ENCODE results near the gene TMEM258. TPM values are rescaled to one million over a fixed set of nuclear protein-coding genes. Genes with fewer than 3 reads are reported as not detected.
A peak's percentile ranks its signal among the peaks of the same experiment; 100 is the strongest.

The TMEM258 gene
- polyA plus RNA-seq, 1 of the 3 experiments (the other 2 are of a cell fraction), result 454 TPM

GRCh38 chr11:61827571-61828378, 35.4 kb upstream of the TMEM258 start, which contains the start of gene FADS2:
FADS2 (plus strand) TSS chr11:61828300; CDS start chr11:61828391, 91 bp downstream.
- H3K4me3 ChIP-seq (ENCODE audit: low read depth in 2 of 2, low read length in 1 of 2), result peak within 1 kb of the TSS; percentile 70 to 96
- H3K9me3 ChIP-seq, result no peaks in the 10 kb centered on the region
- peak within 1 kb of the TSS; percentile 71; the same call in 1 of the 2 replicates for H2AFZ ChIP-seq (ENCODE audit: low read depth)
- CTCF ChIA-PET, result interaction anchor here (1.0 to 4.5 kb wide), 14 partner anchors 12 to 280 kb away, joined by 3 to 63 read pairs (median 5); partner anchors contain the start of gene FADS1
- POLR2A ChIA-PET, result interaction anchor here (0.6 to 5.3 kb wide), 6 partner anchors 11 to 141 kb away, joined by 3 to 84 read pairs (median 5); partner anchors contain the start of genes FADS1, FEN1, FTH1 and TMEM258
- peaks cover 0 to 7% of the 10 kb centered on the region in 2 experiments for H3K36me3 ChIP-seq (replicated peaks in 1 of 2; ENCODE audit: control insufficient read depth in 1 of 2, insufficient read depth in 2 of 2, low read length in 1 of 2)
- H3K27me3 ChIP-seq (ENCODE audit: insufficient read depth), result no peaks in the 10 kb centered on the region
- H3K27ac ChIP-seq (ENCODE audit: low read depth in 2 of 2, low read length in 1 of 2), result peak within 1 kb of the TSS; percentile 21 to 99
- H3K4me2 ChIP-seq, result peak within 1 kb of the TSS; percentile 91
- peak within 1 kb of the TSS; percentile 67 for H3K9ac ChIP-seq
- 1% methylated on average over 31 of the region's 83 CpGs for WGBS (ENCODE audit: low lambda C conversion rate)
- H3K4me1 ChIP-seq (ENCODE audit: control insufficient read depth in 1 of 2, insufficient read depth in 2 of 2, low read depth in 1 of 2, low read length in 1 of 2), result peaks cover 10 to 46% of the 10 kb centered on the region in 2 experiments; a peak in 3 of 4 replicates
- H4K20me1 ChIP-seq (ENCODE audit: insufficient read depth), result no peaks in the 10 kb centered on the region
- H3K79me2 ChIP-seq (ENCODE audit: insufficient read depth), result peaks cover 40% of the 10 kb centered on the region
- H3F3A ChIP-seq (replicated peaks; ENCODE audit: insufficient read depth), result no peaks in the 10 kb centered on the region
- H3K9me2 ChIP-seq, result no peaks in the 10 kb centered on the region
- DNase-seq, result peak; percentile 93
- 0 out of 2 replicates have a peak, but pooled peaks have one; percentile 6 for TF ChIP-seq PBX3 (IDR thresholded peaks at IDR 0.05)
- TF ChIP-seq GATA2 (CRISPR knock-in tag; IDR thresholded peaks at IDR 0.05), result peak; percentile 63
- TF ChIP-seq MXI1 (IDR thresholded peaks at IDR 0.05; ENCODE audit: low read depth, low read length), result peak; percentile 56
- TF ChIP-seq FOSL2 (IDR thresholded peaks at IDR 0.05; ENCODE audit: borderline replicate concordance, low read depth), result no peak
- no peak; the same call in none of the 2 replicates for TF ChIP-seq YY1 (IDR thresholded peaks at IDR 0.05; ENCODE audit: low read depth)
- no peak for TF ChIP-seq RFX5 (IDR thresholded peaks at IDR 0.05; ENCODE audit: low read length)
- peak; percentile 38; the same call in 1 of the 2 replicates for TF ChIP-seq SIN3A (IDR thresholded peaks at IDR 0.05; ENCODE audit: borderline replicate concordance, low read depth, low read length)
- no peak for TF ChIP-seq RAD21 (IDR thresholded peaks at IDR 0.05; ENCODE audit: low read length)
- TF ChIP-seq, protein P1, sequence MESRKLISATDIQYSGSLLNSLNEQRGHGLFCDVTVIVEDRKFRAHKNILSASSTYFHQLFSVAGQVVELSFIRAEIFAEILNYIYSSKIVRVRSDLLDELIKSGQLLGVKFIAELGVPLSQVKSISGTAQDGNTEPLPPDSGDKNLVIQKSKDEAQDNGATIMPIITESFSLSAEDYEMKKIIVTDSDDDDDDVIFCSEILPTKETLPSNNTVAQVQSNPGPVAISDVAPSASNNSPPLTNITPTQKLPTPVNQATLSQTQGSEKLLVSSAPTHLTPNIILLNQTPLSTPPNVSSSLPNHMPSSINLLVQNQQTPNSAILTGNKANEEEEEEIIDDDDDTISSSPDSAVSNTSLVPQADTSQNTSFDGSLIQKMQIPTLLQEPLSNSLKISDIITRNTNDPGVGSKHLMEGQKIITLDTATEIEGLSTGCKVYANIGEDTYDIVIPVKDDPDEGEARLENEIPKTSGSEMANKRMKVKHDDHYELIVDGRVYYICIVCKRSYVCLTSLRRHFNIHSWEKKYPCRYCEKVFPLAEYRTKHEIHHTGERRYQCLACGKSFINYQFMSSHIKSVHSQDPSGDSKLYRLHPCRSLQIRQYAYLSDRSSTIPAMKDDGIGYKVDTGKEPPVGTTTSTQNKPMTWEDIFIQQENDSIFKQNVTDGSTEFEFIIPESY (IDR thresholded peaks at IDR 0.05; ENCODE audit: borderline replicate concordance, low read depth), result 0 out of 2 replicates have a peak, but pooled peaks have one; percentile 5
- TF ChIP-seq, protein P2, sequence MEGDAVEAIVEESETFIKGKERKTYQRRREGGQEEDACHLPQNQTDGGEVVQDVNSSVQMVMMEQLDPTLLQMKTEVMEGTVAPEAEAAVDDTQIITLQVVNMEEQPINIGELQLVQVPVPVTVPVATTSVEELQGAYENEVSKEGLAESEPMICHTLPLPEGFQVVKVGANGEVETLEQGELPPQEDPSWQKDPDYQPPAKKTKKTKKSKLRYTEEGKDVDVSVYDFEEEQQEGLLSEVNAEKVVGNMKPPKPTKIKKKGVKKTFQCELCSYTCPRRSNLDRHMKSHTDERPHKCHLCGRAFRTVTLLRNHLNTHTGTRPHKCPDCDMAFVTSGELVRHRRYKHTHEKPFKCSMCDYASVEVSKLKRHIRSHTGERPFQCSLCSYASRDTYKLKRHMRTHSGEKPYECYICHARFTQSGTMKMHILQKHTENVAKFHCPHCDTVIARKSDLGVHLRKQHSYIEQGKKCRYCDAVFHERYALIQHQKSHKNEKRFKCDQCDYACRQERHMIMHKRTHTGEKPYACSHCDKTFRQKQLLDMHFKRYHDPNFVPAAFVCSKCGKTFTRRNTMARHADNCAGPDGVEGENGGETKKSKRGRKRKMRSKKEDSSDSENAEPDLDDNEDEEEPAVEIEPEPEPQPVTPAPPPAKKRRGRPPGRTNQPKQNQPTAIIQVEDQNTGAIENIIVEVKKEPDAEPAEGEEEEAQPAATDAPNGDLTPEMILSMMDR (IDR thresholded peaks at IDR 0.05), result no peak
- peak; percentile 65; the same call in 1 of the 2 replicates for TF ChIP-seq TAF1 (IDR thresholded peaks at IDR 0.05; ENCODE audit: borderline replicate concordance, low read depth, low read length)
- peak; percentile 10; the same call in 1 of the 2 replicates for TF ChIP-seq TEAD4 (IDR thresholded peaks at IDR 0.05; ENCODE audit: borderline replicate concordance, insufficient read depth)
- no peak for TF ChIP-seq SMC3 (IDR thresholded peaks at IDR 0.05; ENCODE audit: low read depth, low read length)
- TF ChIP-seq, protein P3, sequence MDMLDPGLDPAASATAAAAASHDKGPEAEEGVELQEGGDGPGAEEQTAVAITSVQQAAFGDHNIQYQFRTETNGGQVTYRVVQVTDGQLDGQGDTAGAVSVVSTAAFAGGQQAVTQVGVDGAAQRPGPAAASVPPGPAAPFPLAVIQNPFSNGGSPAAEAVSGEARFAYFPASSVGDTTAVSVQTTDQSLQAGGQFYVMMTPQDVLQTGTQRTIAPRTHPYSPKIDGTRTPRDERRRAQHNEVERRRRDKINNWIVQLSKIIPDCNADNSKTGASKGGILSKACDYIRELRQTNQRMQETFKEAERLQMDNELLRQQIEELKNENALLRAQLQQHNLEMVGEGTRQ (IDR thresholded peaks at IDR 0.05; ENCODE audit: borderline replicate concordance, low read depth, low read length), result no peak
- TF ChIP-seq GABPA (IDR thresholded peaks at IDR 0.05; ENCODE audit: low read depth), result no peak
- no peak for TF ChIP-seq EZH2phosphoT487 (IDR thresholded peaks at IDR 0.05; ENCODE audit: borderline replicate concordance, low read depth)
- peak; percentile 51 for TF ChIP-seq NRF1 (IDR thresholded peaks at IDR 0.05; ENCODE audit: low read depth, low read length)
- peak; percentile 60 for TF ChIP-seq CHD2 (IDR thresholded peaks at IDR 0.05; ENCODE audit: low read length, partially characterized antibody)
- TF ChIP-seq MEF2A (IDR thresholded peaks at IDR 0.05; ENCODE audit: borderline replicate concordance, low read depth), result no peak
- TF ChIP-seq, protein P4, sequence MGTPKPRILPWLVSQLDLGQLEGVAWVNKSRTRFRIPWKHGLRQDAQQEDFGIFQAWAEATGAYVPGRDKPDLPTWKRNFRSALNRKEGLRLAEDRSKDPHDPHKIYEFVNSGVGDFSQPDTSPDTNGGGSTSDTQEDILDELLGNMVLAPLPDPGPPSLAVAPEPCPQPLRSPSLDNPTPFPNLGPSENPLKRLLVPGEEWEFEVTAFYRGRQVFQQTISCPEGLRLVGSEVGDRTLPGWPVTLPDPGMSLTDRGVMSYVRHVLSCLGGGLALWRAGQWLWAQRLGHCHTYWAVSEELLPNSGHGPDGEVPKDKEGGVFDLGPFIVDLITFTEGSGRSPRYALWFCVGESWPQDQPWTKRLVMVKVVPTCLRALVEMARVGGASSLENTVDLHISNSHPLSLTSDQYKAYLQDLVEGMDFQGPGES (IDR thresholded peaks at IDR 0.05; ENCODE audit: low read depth, low read length), result no peak
- TF ChIP-seq RCOR1 (IDR thresholded peaks at IDR 0.05; ENCODE audit: low read length), result no peak; the same call in 1 of the 2 replicates
- TF ChIP-seq TCF12 (IDR thresholded peaks at IDR 0.05), result 0 out of 2 replicates have a peak, but pooled peaks have one; percentile 18
- no peak for TF ChIP-seq NFIC (IDR thresholded peaks at IDR 0.05; ENCODE audit: borderline replicate concordance)
- 0 out of 2 replicates have a peak, but pooled peaks have one; percentile 19 for TF ChIP-seq ELF1 (IDR thresholded peaks at IDR 0.05)
- peak; percentile 72 for TF ChIP-seq MAX (IDR thresholded peaks at IDR 0.05; ENCODE audit: low read depth)

All from SK-N-SH (cell line).